Measurements from ENCODE around the gene CLC. TPM values are rescaled to one million over a fixed set of nuclear protein-coding genes. Genes with fewer than 3 reads are reported as not detected.

The CLC gene
- total and polyA plus RNA-seq, 2 of the 13 experiments (the other 11 are each of a cell fraction or from before 2014, with no cell fraction given): not detected

- TF ChIP-seq, protein P1, sequence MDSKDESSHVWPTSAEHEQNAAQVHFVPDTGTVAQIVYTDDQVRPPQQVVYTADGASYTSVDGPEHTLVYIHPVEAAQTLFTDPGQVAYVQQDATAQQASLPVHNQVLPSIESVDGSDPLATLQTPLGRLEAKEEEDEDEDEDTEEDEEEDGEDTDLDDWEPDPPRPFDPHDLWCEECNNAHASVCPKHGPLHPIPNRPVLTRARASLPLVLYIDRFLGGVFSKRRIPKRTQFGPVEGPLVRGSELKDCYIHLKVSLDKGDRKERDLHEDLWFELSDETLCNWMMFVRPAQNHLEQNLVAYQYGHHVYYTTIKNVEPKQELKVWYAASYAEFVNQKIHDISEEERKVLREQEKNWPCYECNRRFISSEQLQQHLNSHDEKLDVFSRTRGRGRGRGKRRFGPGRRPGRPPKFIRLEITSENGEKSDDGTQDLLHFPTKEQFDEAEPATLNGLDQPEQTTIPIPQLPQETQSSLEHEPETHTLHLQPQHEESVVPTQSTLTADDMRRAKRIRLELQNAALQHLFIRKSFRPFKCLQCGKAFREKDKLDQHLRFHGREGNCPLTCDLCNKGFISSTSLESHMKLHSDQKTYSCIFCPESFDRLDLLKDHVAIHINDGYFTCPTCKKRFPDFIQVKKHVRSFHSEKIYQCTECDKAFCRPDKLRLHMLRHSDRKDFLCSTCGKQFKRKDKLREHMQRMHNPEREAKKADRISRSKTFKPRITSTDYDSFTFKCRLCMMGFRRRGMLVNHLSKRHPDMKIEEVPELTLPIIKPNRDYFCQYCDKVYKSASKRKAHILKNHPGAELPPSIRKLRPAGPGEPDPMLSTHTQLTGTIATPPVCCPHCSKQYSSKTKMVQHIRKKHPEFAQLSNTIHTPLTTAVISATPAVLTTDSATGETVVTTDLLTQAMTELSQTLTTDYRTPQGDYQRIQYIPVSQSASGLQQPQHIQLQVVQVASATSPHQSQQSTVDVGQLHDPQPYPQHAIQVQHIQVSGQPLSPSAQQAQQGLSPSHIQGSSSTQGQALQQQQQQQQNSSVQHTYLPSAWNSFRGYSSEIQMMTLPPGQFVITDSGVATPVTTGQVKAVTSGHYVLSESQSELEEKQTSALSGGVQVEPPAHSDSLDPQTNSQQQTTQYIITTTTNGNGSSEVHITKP (CRISPR knock-in tag; IDR thresholded peaks at IDR 0.05; ENCODE audit: low read depth): no peak
- TF ChIP-seq, protein P2, sequence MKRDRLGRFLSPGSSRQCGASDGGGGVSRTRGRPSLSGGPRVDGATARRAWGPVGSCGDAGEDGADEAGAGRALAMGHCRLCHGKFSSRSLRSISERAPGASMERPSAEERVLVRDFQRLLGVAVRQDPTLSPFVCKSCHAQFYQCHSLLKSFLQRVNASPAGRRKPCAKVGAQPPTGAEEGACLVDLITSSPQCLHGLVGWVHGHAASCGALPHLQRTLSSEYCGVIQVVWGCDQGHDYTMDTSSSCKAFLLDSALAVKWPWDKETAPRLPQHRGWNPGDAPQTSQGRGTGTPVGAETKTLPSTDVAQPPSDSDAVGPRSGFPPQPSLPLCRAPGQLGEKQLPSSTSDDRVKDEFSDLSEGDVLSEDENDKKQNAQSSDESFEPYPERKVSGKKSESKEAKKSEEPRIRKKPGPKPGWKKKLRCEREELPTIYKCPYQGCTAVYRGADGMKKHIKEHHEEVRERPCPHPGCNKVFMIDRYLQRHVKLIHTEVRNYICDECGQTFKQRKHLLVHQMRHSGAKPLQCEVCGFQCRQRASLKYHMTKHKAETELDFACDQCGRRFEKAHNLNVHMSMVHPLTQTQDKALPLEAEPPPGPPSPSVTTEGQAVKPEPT (CRISPR knock-in tag; IDR thresholded peaks at IDR 0.05; ENCODE audit: low read depth): no peak
- TF ChIP-seq ZNF232 (CRISPR knock-in tag; IDR thresholded peaks at IDR 0.05; ENCODE audit: borderline replicate concordance): no peak
These were observed 2.1 kb downstream of the CLC start (continued) for GRCh38 chr19:39735688-39736087.

DNA sequence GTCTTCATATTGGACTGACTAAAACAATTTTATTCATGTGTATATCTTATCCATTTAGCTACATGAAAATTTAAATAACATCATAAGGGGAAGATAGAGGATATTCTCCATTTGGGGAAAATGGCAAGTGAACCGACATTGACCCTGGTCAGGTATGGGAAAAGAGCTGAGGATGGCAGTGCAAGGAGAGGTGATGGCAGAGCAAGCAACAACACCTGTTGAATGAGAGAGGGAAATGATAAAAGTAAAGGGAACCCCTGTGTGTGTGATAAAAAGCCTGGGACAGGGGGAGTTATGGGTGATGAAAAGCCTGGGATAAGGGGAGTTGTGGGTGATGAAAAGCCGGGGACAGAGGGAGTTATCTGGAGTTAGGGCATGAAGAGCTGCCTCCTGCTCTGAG lies 4.0 kb downstream of the CLC start:
- POLR2A ChIA-PET: no interaction called here
- BruUV-seq (replicated peaks): no TSS peak
- 19% methylated on average over 2 of the region's 2 CpGs for WGBS (ENCODE audit: low lambda C conversion rate)
- TF ChIP-seq, protein P3, sequence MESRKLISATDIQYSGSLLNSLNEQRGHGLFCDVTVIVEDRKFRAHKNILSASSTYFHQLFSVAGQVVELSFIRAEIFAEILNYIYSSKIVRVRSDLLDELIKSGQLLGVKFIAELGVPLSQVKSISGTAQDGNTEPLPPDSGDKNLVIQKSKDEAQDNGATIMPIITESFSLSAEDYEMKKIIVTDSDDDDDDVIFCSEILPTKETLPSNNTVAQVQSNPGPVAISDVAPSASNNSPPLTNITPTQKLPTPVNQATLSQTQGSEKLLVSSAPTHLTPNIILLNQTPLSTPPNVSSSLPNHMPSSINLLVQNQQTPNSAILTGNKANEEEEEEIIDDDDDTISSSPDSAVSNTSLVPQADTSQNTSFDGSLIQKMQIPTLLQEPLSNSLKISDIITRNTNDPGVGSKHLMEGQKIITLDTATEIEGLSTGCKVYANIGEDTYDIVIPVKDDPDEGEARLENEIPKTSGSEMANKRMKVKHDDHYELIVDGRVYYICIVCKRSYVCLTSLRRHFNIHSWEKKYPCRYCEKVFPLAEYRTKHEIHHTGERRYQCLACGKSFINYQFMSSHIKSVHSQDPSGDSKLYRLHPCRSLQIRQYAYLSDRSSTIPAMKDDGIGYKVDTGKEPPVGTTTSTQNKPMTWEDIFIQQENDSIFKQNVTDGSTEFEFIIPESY (CRISPR knock-in tag; IDR thresholded peaks at IDR 0.05): no peak
- TF ChIP-seq HOXA5 (CRISPR knock-in tag; IDR thresholded peaks at IDR 0.05): no peak
- TF ChIP-seq ELF1 (CRISPR knock-in tag; IDR thresholded peaks at IDR 0.05): no peak
- no peak for TF ChIP-seq CC2D1A (CRISPR knock-in tag; IDR thresholded peaks at IDR 0.05)
- TF ChIP-seq FOXJ3 (CRISPR knock-in tag; IDR thresholded peaks at IDR 0.05; ENCODE audit: borderline replicate concordance): no peak
- TF ChIP-seq SP2 (CRISPR knock-in tag; IDR thresholded peaks at IDR 0.05): no peak
- TF ChIP-seq, protein P4, sequence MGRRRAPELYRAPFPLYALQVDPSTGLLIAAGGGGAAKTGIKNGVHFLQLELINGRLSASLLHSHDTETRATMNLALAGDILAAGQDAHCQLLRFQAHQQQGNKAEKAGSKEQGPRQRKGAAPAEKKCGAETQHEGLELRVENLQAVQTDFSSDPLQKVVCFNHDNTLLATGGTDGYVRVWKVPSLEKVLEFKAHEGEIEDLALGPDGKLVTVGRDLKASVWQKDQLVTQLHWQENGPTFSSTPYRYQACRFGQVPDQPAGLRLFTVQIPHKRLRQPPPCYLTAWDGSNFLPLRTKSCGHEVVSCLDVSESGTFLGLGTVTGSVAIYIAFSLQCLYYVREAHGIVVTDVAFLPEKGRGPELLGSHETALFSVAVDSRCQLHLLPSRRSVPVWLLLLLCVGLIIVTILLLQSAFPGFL (CRISPR knock-in tag; IDR thresholded peaks at IDR 0.05): no peak
- TF ChIP-seq ZFYVE20 (CRISPR knock-in tag; IDR thresholded peaks at IDR 0.05; ENCODE audit: borderline replicate concordance, low read depth): no peak

More for the DNA sequence above, 4.0 kb downstream of the CLC start:
- Histone ChIP-seq H2AFZ (ENCODE audit: low read length) (no peak overlapping the region), H3K79me2 (ENCODE audit: insufficient read depth, low read length) (no peaks in the 10 kb centered on the region), H3K27me3 (ENCODE audit: control insufficient read depth in 1 of 2, insufficient read depth in 2 of 2, low read length in 2 of 2) (peaks cover 3 to 9% of the 10 kb centered on the region in 2 experiments; a peak in 1 of 5 replicates), H3K36me3 (replicated peaks in 1 of 2; ENCODE audit: control insufficient read depth in 1 of 2, insufficient read depth in 2 of 2, low read length in 2 of 2) (no peaks in the 10 kb centered on the region), H3K9me3 (ENCODE audit: low read length) (no peaks in the 10 kb centered on the region), H4K20me1 (ENCODE audit: insufficient read depth, low read length) (no peaks in the 10 kb centered on the region), H3K9ac (ENCODE audit: insufficient read depth, low read depth, low read length) (no peak overlapping the region), H3K4me2 (ENCODE audit: low read depth, low read length) (no peak overlapping the region), H3K4me1 (ENCODE audit: insufficient read depth, low read length) (no peaks in the 10 kb centered on the region), H3K4me3 (replicated peaks in 1 of 3; ENCODE audit: insufficient read depth in 1 of 3, low read depth in 2 of 3, low read length in 3 of 3) (no peak overlapping the region), H3K27ac (ENCODE audit: extremely low read length, insufficient read depth, low read length) (no peak overlapping the region)
- FAIRE-seq (no peak), ATAC-seq (no peak), DNase-seq (ENCODE audit: low spot score) (no peak)
- CTCF ChIA-PET (ENCODE audit: low intra/inter-chr PET ratio, low total read pairs): no interaction called here
- in situ Hi-C loops (cut with HindIII; ENCODE audit: extremely low pct_ligation_motif_present, low pct_unique_long_range_greater_than_20kb): no loop called here
- intact Hi-C loops (cut with micrococcal nuclease; ENCODE audit: unreplicated experiment): no loop called here
